OCI-LY7 (cell line): ENCODE data around the gene PRPF38B. TPM values are rescaled to one million over a fixed set of nuclear protein-coding genes. Genes with fewer than 3 reads are reported as not detected.

Experiments
- BruUV-seq: library from RNA; stranded (reverse); fragments of 400-500 nt; replicated peaks from 2 replicates; lab custom pipeline; 2021; lab: Mats Ljungman, UMichigan
- CTCF ChIA-PET: fragments of 300-600 bp; sonication (Branson Sonifier 250); formaldehyde crosslinking; loops from one replicate; lab custom pipeline; 2022; ENCODE audit warnings: antibody characterized with exemption; ENCODE audit not compliant: unreplicated experiment; lab: Charles Lee
- POLR2A ChIA-PET: fragments of 300-600 bp; sonication (Branson Sonifier 250); formaldehyde crosslinking; loops from one replicate; lab custom pipeline; 2022; ENCODE audit warnings: antibody characterized with exemption; lab: Charles Lee
- DNase-seq: peaks from one replicate; pipeline ENCODE4 v3.0.0-alpha.2; 2015; ENCODE audit warnings: low spot score
- H2AFZ ChIP-seq: fragments of 200-600 bp; sonication (generic), shearing (Covaris generic); 2 replicates; pipeline ENCODE4 v1.6.1; 2014; ENCODE audit warnings: mild to moderate bottlenecking, antibody characterized with exemption, low read length, moderate library complexity
- H3K27ac ChIP-seq: fragments of 200-600 bp; sonication (generic); 2 replicates; pipeline ENCODE4 v1.5.1; 2014; ENCODE audit warnings: mixed run types, low read depth, mild to moderate bottlenecking, moderate library complexity, low read length, inconsistent platforms; ENCODE audit not compliant: poor library complexity, severe bottlenecking
- H3K36me3 ChIP-seq: fragments of 200-600 bp; sonication (generic); 2 replicates; pipeline ENCODE4 v1.6.1; 2014; ENCODE audit warnings: mild to moderate bottlenecking, antibody characterized with exemption, low read length, moderate library complexity, mixed read lengths; ENCODE audit not compliant: insufficient read depth
- H3K4me1 ChIP-seq: fragments of 200-600 bp; sonication (generic); 2 replicates; pipeline ENCODE4 v1.5.1; 2014; ENCODE audit warnings: mild to moderate bottlenecking, low read length; ENCODE audit not compliant: insufficient read depth, poor library complexity, severe bottlenecking
- H3K4me2 ChIP-seq: fragments of 200-600 bp; sonication (generic); 2 replicates; pipeline ENCODE4 v1.6.1; 2014; ENCODE audit warnings: mild to moderate bottlenecking, low read length
- H3K4me3 ChIP-seq: fragments of 200-600 bp; sonication (generic); 2 replicates; pipeline ENCODE4 v1.5.1; 2014; ENCODE audit warnings: mild to moderate bottlenecking, low read depth, low read length; ENCODE audit not compliant: poor library complexity, severe bottlenecking
- H3K79me2 ChIP-seq: fragments of 200-600 bp; sonication (generic); 2 replicates; pipeline ENCODE4 v1.6.1; 2016; ENCODE audit warnings: low read depth, mild to moderate bottlenecking, low read length, moderate library complexity, mixed read lengths; ENCODE audit not compliant: insufficient read depth
- H3K9me2 ChIP-seq: fragments of 200-600 bp; sonication (generic); 2 replicates; pipeline ENCODE4 v1.6.1; 2016; ENCODE audit warnings: mild to moderate bottlenecking, low read length, mixed read lengths; ENCODE audit not compliant: insufficient read depth
- H3K9me3 ChIP-seq: fragments of 200-600 bp; sonication (generic); 2 replicates; pipeline ENCODE4 v1.6.1; 2014; ENCODE audit warnings: mild to moderate bottlenecking, mixed run types, low read length, mixed read lengths
- H4K20me1 ChIP-seq: fragments of 200-600 bp; sonication (generic); 2 replicates; pipeline ENCODE4 v1.6.1; 2014; ENCODE audit warnings: mild to moderate bottlenecking, antibody characterized with exemption, low read length, moderate library complexity, mixed read lengths; ENCODE audit not compliant: insufficient read depth
- CTCF ChIP-seq: fragments of 200-600 bp; sonication (generic); conservative IDR thresholded peaks from 2 replicates; pipeline ENCODE4 v1.5.1; 2014; ENCODE audit warnings: mild to moderate bottlenecking, antibody characterized with exemption, low read length, moderate library complexity, mixed read lengths
- EZH2phosphoT487 ChIP-seq: fragments of 200-600 bp; sonication (generic); IDR thresholded peaks from 2 replicates; pipeline ENCODE4 v1.6.1; 2018; ENCODE audit warnings: low read depth, borderline replicate concordance, mild to moderate bottlenecking, mixed run types, antibody characterized with exemption, low read length, moderate library complexity, mixed read lengths
- intact Hi-C: fragments of 100-400 bp; cut with micrococcal nuclease; formaldehyde crosslinking; loops from one replicate; pipeline ENCODE4 v1.10.0; 2022; ENCODE audit not compliant: unreplicated experiment
- total RNA-seq, 2 experiments: library from RNA; depleted of rRNA in 1 of 2; stranded (reverse); fragments of >200 nt in 1 of 2; shearing (Covaris generic) in 1 of 2; gene quantifications; 2 replicates each; pipeline ENCODE4 v1.2.3, GENCODE V29; 2014 to 2022

PRPF38B gene
- total RNA-seq, 2 experiments from 2014 or later = 47.4 to 73.8 TPM

- H3K4me3 ChIP-seq = no peak within 1 kb of the TSS
- BruUV-seq = no TSS peak
Observed at GRCh38 chr1:108661030-108661609, 31.0 kb upstream of the PRPF38B start, which contains the start of gene HENMT1. Gene HENMT1 (minus strand): TSS chr1:108661093. CDS start chr1:108659884, 1,209 bp downstream.

GRCh38 chr1:108663074-108663473 lies 29.0 kb upstream of the PRPF38B start:
- Histone ChIP-seq H3K27ac (no peak overlapping the region), H2AFZ (no peak overlapping the region), H3K4me3 (no peak overlapping the region), H3K36me3 (no peaks in the 10 kb centered on the region), H3K79me2 (no peaks in the 10 kb centered on the region), H3K4me1 (no peaks in the 10 kb centered on the region), H3K4me2 (no peak overlapping the region), H4K20me1 (no peaks in the 10 kb centered on the region), H3K9me2 (no peaks in the 10 kb centered on the region), H3K9me3 (no peaks in the 10 kb centered on the region)
- no peak for DNase-seq
- ChIA-PET CTCF (no interaction called here), POLR2A (interaction anchor here (0.6 kb wide), 1 partner anchor 130 kb away, joined by 3 read pairs; no protein-coding TSS in a partner anchor)
- no TSS peak for BruUV-seq
- intact Hi-C loops = no loop called here
- TF ChIP-seq EZH2phosphoT487 = no peak
- no peak for TF ChIP-seq CTCF

More at GRCh38 chr1:108661030-108661609, 31.0 kb upstream of the PRPF38B start, which contains the start of gene HENMT1:
- Histone ChIP-seq H3K9me2 (no peaks in the 10 kb centered on the region), H3K79me2 (no peaks in the 10 kb centered on the region), H3K27ac (no peak within 1 kb of the TSS), H3K4me2 (peak within 1 kb of the TSS; percentile 47; the same call in 1 of the 2 replicates), H4K20me1 (no peaks in the 10 kb centered on the region), H2AFZ (peak within 1 kb of the TSS; percentile 30; the same call in 1 of the 2 replicates), H3K9me3 (no peaks in the 10 kb centered on the region), H3K4me1 (no peaks in the 10 kb centered on the region), H3K36me3 (no peaks in the 10 kb centered on the region)
- no peak for DNase-seq
- ChIA-PET CTCF (no interaction called here), POLR2A (no interaction called here)
- no peak for TF ChIP-seq CTCF
- no peak for TF ChIP-seq EZH2phosphoT487
- intact Hi-C loops = no loop called here

GRCh38 chr1:108664481-108664880 lies 27.6 kb upstream of the PRPF38B start:
- ChIA-PET POLR2A (no interaction called here), CTCF (no interaction called here)
- H3K27ac ChIP-seq = no peak overlapping the region
- no peaks in the 10 kb centered on the region for H4K20me1 ChIP-seq
- no peak overlapping the region for H3K4me3 ChIP-seq
- no peaks in the 10 kb centered on the region for H3K36me3 ChIP-seq
- no TSS peak for BruUV-seq
- H3K4me1 ChIP-seq = no peaks in the 10 kb centered on the region
- intact Hi-C loops = no loop called here
- DNase-seq = no peak
- H3K4me2 ChIP-seq = no peak overlapping the region
- H3K9me3 ChIP-seq = no peaks in the 10 kb centered on the region
- H3K79me2 ChIP-seq = no peaks in the 10 kb centered on the region
- no peaks in the 10 kb centered on the region for H3K9me2 ChIP-seq
- TF ChIP-seq CTCF (no peak), EZH2phosphoT487 (no peak)
- no peak overlapping the region for H2AFZ ChIP-seq
